IMR-90 (cell line): ENCODE results near the gene MTCH2. TPM values are rescaled to one million over a fixed set of nuclear protein-coding genes. Genes with fewer than 3 reads are reported as not detected.
A peak's percentile ranks its signal among the peaks of the same experiment; 100 is the strongest.

ENCODE experiments used
- ATAC-seq: fragments of 200-7000 bp; cut with Tn5 transposase; 2 replicates; pipeline ENCODE4 v1.9.1; 2020; ENCODE audit warnings: low read depth, mild to moderate bottlenecking, moderate library complexity
- BruUV-seq: library from RNA; stranded (reverse); fragments of 400-500 nt; replicated peaks from 2 replicates; lab custom pipeline; 2021; lab: Mats Ljungman, UMichigan
- CTCF ChIA-PET: fragments of 300-600 bp; formaldehyde crosslinking; extraction: SDS; loops from one replicate; lab custom pipeline; 2021; ENCODE audit warnings: antibody characterized with exemption; lab: Yijun Ruan, JAX
- POLR2A ChIA-PET: fragments of 300-600 bp; sonication (Branson Sonifier 250); formaldehyde crosslinking; loops from one replicate; lab custom pipeline; 2022; ENCODE audit warnings: antibody characterized with exemption; ENCODE audit not compliant: unreplicated experiment; lab: Charles Lee
- DNase-seq: peaks from one replicate; pipeline ENCODE4 v3.0.0; 2013
- H2AFZ ChIP-seq: replicated peaks from 2 replicates; pipeline ENCODE3; 2013; ENCODE audit warnings: low read length, mild to moderate bottlenecking; ENCODE audit not compliant: poor library complexity
- H2AK5ac ChIP-seq: 2 replicates; pipeline ENCODE4 v1.6.1; 2013; ENCODE audit warnings: low read depth, low read length, inconsistent platforms
- H2AK9ac ChIP-seq: replicated peaks from 2 replicates; pipeline ENCODE3; 2013; ENCODE audit warnings: mild to moderate bottlenecking, low read depth, low read length, moderate library complexity; ENCODE audit not compliant: poor library complexity
- H2BK120ac ChIP-seq: 2 replicates; pipeline ENCODE4 v1.6.1; 2013; ENCODE audit warnings: low read depth, low read length, inconsistent platforms
- H2BK15ac ChIP-seq: 3 replicates; pipeline ENCODE4 v1.6.1; 2013; ENCODE audit warnings: low read depth, low read length, inconsistent platforms
- H2BK20ac ChIP-seq: 2 replicates; pipeline ENCODE4 v1.6.1; 2013; ENCODE audit warnings: low read depth, mild to moderate bottlenecking, inconsistent platforms, low read length, moderate library complexity
- H2BK5ac ChIP-seq: 2 replicates; pipeline ENCODE4 v1.6.1; 2013; ENCODE audit warnings: mild to moderate bottlenecking, low read depth, low read length, inconsistent platforms; ENCODE audit not compliant: poor library complexity, severe bottlenecking
- H3K14ac ChIP-seq: replicated peaks from 2 replicates; pipeline ENCODE4 v1.6.1; 2013; ENCODE audit warnings: low read depth, low read length, inconsistent platforms
- H3K18ac ChIP-seq: 2 replicates; pipeline ENCODE4 v1.6.1; 2013; ENCODE audit warnings: low read depth, low read length, control low read depth
- H3K23ac ChIP-seq: 2 replicates; pipeline ENCODE4 v1.6.1; 2013; ENCODE audit warnings: low read depth, low read length, inconsistent platforms
- H3K27ac ChIP-seq: 2 replicates; pipeline ENCODE4 v1.5.1; 2013; ENCODE audit warnings: mild to moderate bottlenecking, control low read depth, low read length; ENCODE audit not compliant: insufficient read depth
- H3K27me3 ChIP-seq: 2 replicates; pipeline ENCODE4 v1.6.1; 2013; ENCODE audit warnings: low read length; ENCODE audit not compliant: control insufficient read depth, insufficient read depth
- H3K36me3 ChIP-seq: 2 replicates; pipeline ENCODE4 v1.6.1; 2013; ENCODE audit warnings: low read length, mixed read lengths; ENCODE audit not compliant: control insufficient read depth, insufficient read depth
- H3K4ac ChIP-seq: 2 replicates; pipeline ENCODE4 v1.6.1; 2013; ENCODE audit warnings: low read depth, low read length, inconsistent platforms
- H3K4me1 ChIP-seq: 2 replicates; pipeline ENCODE4 v1.6.1; 2013; ENCODE audit warnings: low read length, mixed read lengths; ENCODE audit not compliant: control insufficient read depth, insufficient read depth
- H3K4me2 ChIP-seq: 2 replicates; pipeline ENCODE4 v1.6.1; 2013; ENCODE audit warnings: low read depth, mild to moderate bottlenecking, control low read depth, low read length, moderate library complexity
- H3K4me3 ChIP-seq: 2 replicates; pipeline ENCODE4 v1.5.1; 2013; ENCODE audit warnings: low read depth, mild to moderate bottlenecking, control low read depth, low read length, moderate library complexity; ENCODE audit not compliant: insufficient read depth
- H3K56ac ChIP-seq: 2 replicates; pipeline ENCODE4 v1.6.1; 2013; ENCODE audit warnings: low read length, inconsistent platforms; ENCODE audit not compliant: insufficient read depth; ENCODE audit errors: extremely low read depth
- H3K79me1 ChIP-seq, 2 experiments: 2 replicates each; pipeline ENCODE4 v1.6.1; 2013; ENCODE audit warnings: low read length in 2 of 2, inconsistent platforms in 1 of 2, low read depth in 1 of 2
- H3K9ac ChIP-seq: 2 replicates; pipeline ENCODE4 v1.6.1; 2013; ENCODE audit warnings: low read depth, low read length, control low read depth
- H3K9me1 ChIP-seq: 2 replicates; pipeline ENCODE4 v1.6.1; 2013; ENCODE audit warnings: low read length, inconsistent platforms; ENCODE audit not compliant: insufficient read depth
- H3K9me3 ChIP-seq: 2 replicates; pipeline ENCODE4 v1.6.1; 2013; ENCODE audit warnings: low read length; ENCODE audit not compliant: control insufficient read depth, insufficient read depth
- H4K20me1 ChIP-seq: 2 replicates; pipeline ENCODE4 v1.6.1; 2013; ENCODE audit warnings: low read length, inconsistent platforms; ENCODE audit not compliant: insufficient read depth
- H4K5ac ChIP-seq: 2 replicates; pipeline ENCODE4 v1.6.1; 2013; ENCODE audit warnings: mild to moderate bottlenecking, low read depth, low read length, control low read depth
- H4K8ac ChIP-seq, 2 experiments: 2 replicates each; pipeline ENCODE4 v1.6.1; 2013; ENCODE audit warnings: low read depth in 2 of 2, low read length in 2 of 2, control low read depth in 1 of 2, inconsistent platforms in 1 of 2
- H4K91ac ChIP-seq: 2 replicates; pipeline ENCODE4 v1.6.1; 2013; ENCODE audit warnings: low read depth, low read length, inconsistent platforms; ENCODE audit not compliant: insufficient read depth
- FOS ChIP-seq: fragments of 150-350 bp; IDR thresholded peaks from 2 replicates; pipeline ENCODE4 v1.6.1; 2016; ENCODE audit warnings: low read depth, low read length
- MAFK ChIP-seq: IDR thresholded peaks from 2 replicates; pipeline ENCODE4 v1.6.1; 2012; ENCODE audit warnings: low read depth, low read length, improper control_type of control experiment
- WGBS, 2 experiments: methylation state at CpG; one replicate each; pipeline versions ENCODE4 v1.1.5 to v1.1.7; 2013; ENCODE audit warnings: missing lambda C conversion rate in 2 of 2; ENCODE audit not compliant: insufficient read length in 1 of 2; ENCODE audit errors: extremely low coverage in 2 of 2; 5-methylcytosine and 5-hydroxymethylcytosine counted together
- dilution Hi-C: fragments of 300-500 bp; cut with HindIII; formaldehyde crosslinking; loops from one replicate; pipeline ENCODE4 v1.14.3; 2018; ENCODE audit warnings: low sequenced_read_pairs; ENCODE audit not compliant: unreplicated experiment
- in situ Hi-C: fragments of 300-500 bp; cut with MboI; formaldehyde crosslinking; loops from 3 replicates; pipeline ENCODE4 v1.14.3; 2019; ENCODE audit warnings: low sequenced_read_pairs, inconsistent platforms, mixed read lengths
- intact Hi-C: fragments of 100-400 bp; cut with micrococcal nuclease; formaldehyde crosslinking; loops from 2 replicates; pipeline ENCODE4 v1.10.0; 2022
- polyA plus RNA-seq, 3 experiments: library from polyadenylated mRNA; depleted of rRNA; stranded (reverse); fragments of >200 nt; gene quantifications; 2 replicates each; pipeline ENCODE4 v1.2.3, GENCODE V29; 2012; ENCODE audit warnings: low replicate concordance in 1 of 3
- total RNA-seq: library from RNA; depleted of rRNA; stranded (reverse); fragments of >200 nt; gene quantifications from 2 replicates; pipeline ENCODE4 v1.2.3, GENCODE V29; 2012

The MTCH2 gene
- total and polyA plus RNA-seq, 2 of the 4 experiments (the other 2 are of a cell fraction): 103 to 163 TPM

- Histone ChIP-seq H3K14ac (no peak overlapping the region), H3K18ac (peak overlapping the region; percentile 51; the same call in 1 of the 2 replicates), H3K4me2 (peak overlapping the region; percentile 64), H3K23ac (no peak overlapping the region), H3K4me1 (peaks cover 4% of the 10 kb centered on the region), H3K4me3 (no peak overlapping the region), H4K20me1 (peaks cover 9% of the 10 kb centered on the region), H3K27ac (no peak overlapping the region), H3K27me3 (no peaks in the 10 kb centered on the region), H4K5ac (no peak overlapping the region), H2AFZ (no peak overlapping the region), H3K36me3 (peaks cover 7% of the 10 kb centered on the region), H3K9me1 (no peaks in the 10 kb centered on the region), H2BK20ac (no peak overlapping the region), H2BK15ac (no peak overlapping the region), H4K91ac (no peak overlapping the region), H3K9me3 (no peaks in the 10 kb centered on the region), H2AK9ac (no peak overlapping the region), H2AK5ac (no peak overlapping the region), H3K9ac (no peak overlapping the region), H3K4ac (no peak overlapping the region), H3K79me1 (peaks cover 0 to 6% of the 10 kb centered on the region in 2 experiments; a peak in 1 of 4 replicates), H3K56ac (no peak overlapping the region), H2BK120ac (no peak overlapping the region), H2BK5ac (peak overlapping the region; percentile 73), H4K8ac (no peak overlapping the region; a peak in 1 of 4 replicates)
- TF ChIP-seq FOS: no peak
- peak; percentile 32; the same call in 1 of the 2 replicates for TF ChIP-seq MAFK
- no TSS peak for BruUV-seq
- peak; percentile 70 for ATAC-seq
- CTCF ChIA-PET: interaction anchor here (0.9 to 1.6 kb wide), 7 partner anchors 10 to 244 kb away, joined by 3 to 9 read pairs (median 4); partner anchors contain the start of genes KBTBD4 and NDUFS3
- POLR2A ChIA-PET: interaction anchor here (0.5 kb wide), 1 partner anchor 303 kb away, joined by 3 read pairs; no protein-coding TSS in a partner anchor
- dilution Hi-C loops: no loop called here
- intact Hi-C loops: loop anchor here (1.0 to 5.0 kb wide), 4 partner anchors 38 to 243 kb away; partner anchors contain the start of genes NDUFS3 and SLC39A13
- peak; percentile 85 for DNase-seq
- WGBS, 2 experiments: no CpG with 5 or more reads among the region's 3 CpGs
- in situ Hi-C loops: loop anchor here (10.0 kb wide), 1 partner anchor 133 kb away; no protein-coding TSS in a partner anchor
Observed at GRCh38 chr11:47617417-47617809, 24.9 kb downstream of the MTCH2 start.
